PFSK-1 (cell line): ENCODE data around the gene ATP11A.
A peak's percentile ranks its signal among the peaks of the same experiment; 100 is the strongest.

Experiments
- FOXP2 ChIP-seq: optimal IDR thresholded peaks from 2 replicates; pipeline ENCODE3; 2011; ENCODE audit warnings: borderline replicate concordance, control low read depth, inconsistent platforms; ENCODE audit not compliant: insufficient read depth; ENCODE audit errors: extremely low read length, extremely low read depth
- POLR2AphosphoS5 ChIP-seq: IDR thresholded peaks from 2 replicates; pipeline ENCODE4 v1.6.1; 2012; ENCODE audit warnings: low read depth, mild to moderate bottlenecking, control low read depth, low read length, moderate library complexity
- SIN3A ChIP-seq: IDR thresholded peaks from 2 replicates; pipeline ENCODE4 v1.6.1; 2012; ENCODE audit warnings: mild to moderate bottlenecking, low read length, moderate library complexity, borderline replicate concordance; ENCODE audit not compliant: insufficient read depth
- TAF1 ChIP-seq: IDR thresholded peaks from 2 replicates; pipeline ENCODE4 v1.6.1; 2012; ENCODE audit warnings: low read length, control low read depth, borderline replicate concordance; ENCODE audit not compliant: insufficient read depth
- TF ChIP-seq, protein P1 (sequence below), 2 experiments: IDR thresholded peaks; 2 replicates each; pipeline versions ENCODE4 v1.6.1 to v1.8.0; 2011 to 2012; ENCODE audit warnings: low read depth in 2 of 2, low read length in 2 of 2, control low read depth in 1 of 2, inconsistent platforms in 1 of 2, mild to moderate bottlenecking in 1 of 2, moderate library complexity in 1 of 2; ENCODE audit not compliant: insufficient read depth in 1 of 2

The ATP11A gene

GRCh38 chr13:112931028-112931934 is 241.4 kb downstream of the ATP11A start:
- TF ChIP-seq SIN3A (peak; percentile 73; the same call in 1 of the 2 replicates), POLR2AphosphoS5 (no peak), TAF1 (no peak)
- TF ChIP-seq, protein P1, sequence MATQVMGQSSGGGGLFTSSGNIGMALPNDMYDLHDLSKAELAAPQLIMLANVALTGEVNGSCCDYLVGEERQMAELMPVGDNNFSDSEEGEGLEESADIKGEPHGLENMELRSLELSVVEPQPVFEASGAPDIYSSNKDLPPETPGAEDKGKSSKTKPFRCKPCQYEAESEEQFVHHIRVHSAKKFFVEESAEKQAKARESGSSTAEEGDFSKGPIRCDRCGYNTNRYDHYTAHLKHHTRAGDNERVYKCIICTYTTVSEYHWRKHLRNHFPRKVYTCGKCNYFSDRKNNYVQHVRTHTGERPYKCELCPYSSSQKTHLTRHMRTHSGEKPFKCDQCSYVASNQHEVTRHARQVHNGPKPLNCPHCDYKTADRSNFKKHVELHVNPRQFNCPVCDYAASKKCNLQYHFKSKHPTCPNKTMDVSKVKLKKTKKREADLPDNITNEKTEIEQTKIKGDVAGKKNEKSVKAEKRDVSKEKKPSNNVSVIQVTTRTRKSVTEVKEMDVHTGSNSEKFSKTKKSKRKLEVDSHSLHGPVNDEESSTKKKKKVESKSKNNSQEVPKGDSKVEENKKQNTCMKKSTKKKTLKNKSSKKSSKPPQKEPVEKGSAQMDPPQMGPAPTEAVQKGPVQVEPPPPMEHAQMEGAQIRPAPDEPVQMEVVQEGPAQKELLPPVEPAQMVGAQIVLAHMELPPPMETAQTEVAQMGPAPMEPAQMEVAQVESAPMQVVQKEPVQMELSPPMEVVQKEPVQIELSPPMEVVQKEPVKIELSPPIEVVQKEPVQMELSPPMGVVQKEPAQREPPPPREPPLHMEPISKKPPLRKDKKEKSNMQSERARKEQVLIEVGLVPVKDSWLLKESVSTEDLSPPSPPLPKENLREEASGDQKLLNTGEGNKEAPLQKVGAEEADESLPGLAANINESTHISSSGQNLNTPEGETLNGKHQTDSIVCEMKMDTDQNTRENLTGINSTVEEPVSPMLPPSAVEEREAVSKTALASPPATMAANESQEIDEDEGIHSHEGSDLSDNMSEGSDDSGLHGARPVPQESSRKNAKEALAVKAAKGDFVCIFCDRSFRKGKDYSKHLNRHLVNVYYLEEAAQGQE (IDR thresholded peaks at IDR 0.05; ENCODE audit: insufficient read depth in 1 of 2, low read depth in 2 of 2, low read length in 2 of 2) = no peak

- TF ChIP-seq, protein P1 (IDR thresholded peaks at IDR 0.05; ENCODE audit: insufficient read depth in 1 of 2, low read depth in 2 of 2, low read length in 2 of 2) = no peak
- TF ChIP-seq POLR2AphosphoS5 (no peak), TAF1 (no peak), FOXP2 (no peak), SIN3A (no peak)
Observed at GRCh38 chr13:112932971-112933370, 243.1 kb downstream of the ATP11A start.

GRCh38 chr13:112933649-112934048 is 243.8 kb downstream of the ATP11A start:
- TF ChIP-seq TAF1 = no peak
- TF ChIP-seq, protein P1 (IDR thresholded peaks at IDR 0.05; ENCODE audit: insufficient read depth in 1 of 2, low read depth in 2 of 2, low read length in 2 of 2) = no peak

DNA sequence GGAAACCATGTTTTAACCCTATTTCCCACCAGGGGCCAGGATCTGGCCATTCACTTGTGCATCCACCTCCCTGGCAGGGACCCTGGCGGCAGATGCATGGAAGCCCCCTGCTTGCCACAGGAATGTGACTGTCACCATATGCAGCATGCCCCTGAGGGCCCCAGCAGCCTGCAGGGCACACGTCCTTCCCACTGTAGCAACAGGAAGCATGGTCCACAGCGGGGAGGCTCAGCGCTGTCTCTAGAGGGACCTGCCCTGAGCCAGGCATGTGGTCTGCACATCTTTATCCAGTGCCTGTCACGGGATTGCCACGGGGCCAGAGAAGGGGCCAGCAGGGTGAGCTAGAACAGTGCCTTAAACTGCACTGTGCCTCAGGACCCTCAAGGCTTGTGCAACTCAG is 244.2 kb downstream of the ATP11A start:
- TF ChIP-seq TAF1 (no peak), SIN3A (no peak), POLR2AphosphoS5 (no peak)
